ENCODE data around the gene ADRA2C. TPM values are rescaled to one million over a fixed set of nuclear protein-coding genes. Genes with fewer than 3 reads are reported as not detected.

ADRA2C gene
- total and polyA plus RNA-seq, 2 experiments from 2014 or later = 3.0 to 16.6 TPM

DNA sequence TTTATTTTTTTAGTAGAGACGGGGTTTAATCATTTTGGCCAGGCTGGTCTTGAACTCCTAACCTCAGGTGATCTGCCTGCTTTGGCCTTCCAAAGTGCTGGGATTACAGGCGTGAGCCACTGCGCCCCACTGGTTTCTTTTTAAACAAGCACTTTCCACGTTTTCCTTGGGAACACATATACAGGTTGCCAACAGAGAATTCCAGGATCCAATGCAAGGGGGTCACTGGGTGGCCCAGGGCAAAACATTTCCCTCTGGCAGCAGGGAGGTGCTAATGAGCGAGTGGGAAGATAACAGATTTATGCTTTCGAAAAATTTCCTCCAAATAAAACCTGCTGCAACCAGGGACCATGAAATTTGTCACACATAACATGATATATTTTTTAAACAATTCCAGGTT is 41.1 kb downstream of the ADRA2C start:
- Mint-ChIP-seq H3K27me3 (ENCODE audit: insufficient read depth, low read depth, poor library complexity) (peaks cover 12% of the 10 kb centered on the region), H3K27ac (no peak overlapping the region), H3K4me1 (peaks cover 40% of the 10 kb centered on the region), H3K36me3 (ENCODE audit: low read depth) (no peaks in the 10 kb centered on the region; the same call in 2 of the 3 replicates), H3K9me3 (no peaks in the 10 kb centered on the region; the same call in 2 of the 3 replicates), H3K4me3 (no peak overlapping the region)
- no peaks in the 10 kb centered on the region for H3K27me3 ChIP-seq (ENCODE audit: insufficient read depth)
- H3K4me3 ChIP-seq = no peak overlapping the region
- peak; percentile 31 for DNase-seq (ENCODE audit: low spot score)
- ATAC-seq = peak; percentile 17; the same call in 2 of the 3 replicates
- no peaks in the 10 kb centered on the region for H4K20me1 ChIP-seq (replicated peaks; ENCODE audit: insufficient read depth)
- H3K79me2 ChIP-seq (replicated peaks; ENCODE audit: insufficient read depth) = no peaks in the 10 kb centered on the region
- H3K9me2 ChIP-seq (ENCODE audit: insufficient read depth) = no peaks in the 10 kb centered on the region
- no peak overlapping the region for H3K4me2 ChIP-seq
- no peaks in the 10 kb centered on the region for H3F3A ChIP-seq (replicated peaks; ENCODE audit: low read depth)
- H3K27ac ChIP-seq (ENCODE audit: low read depth) = no peak overlapping the region
- H3K4me1 ChIP-seq (ENCODE audit: insufficient read depth) = peaks cover 20% of the 10 kb centered on the region
- H2AFZ ChIP-seq = no peak overlapping the region
- TF ChIP-seq, protein P1, sequence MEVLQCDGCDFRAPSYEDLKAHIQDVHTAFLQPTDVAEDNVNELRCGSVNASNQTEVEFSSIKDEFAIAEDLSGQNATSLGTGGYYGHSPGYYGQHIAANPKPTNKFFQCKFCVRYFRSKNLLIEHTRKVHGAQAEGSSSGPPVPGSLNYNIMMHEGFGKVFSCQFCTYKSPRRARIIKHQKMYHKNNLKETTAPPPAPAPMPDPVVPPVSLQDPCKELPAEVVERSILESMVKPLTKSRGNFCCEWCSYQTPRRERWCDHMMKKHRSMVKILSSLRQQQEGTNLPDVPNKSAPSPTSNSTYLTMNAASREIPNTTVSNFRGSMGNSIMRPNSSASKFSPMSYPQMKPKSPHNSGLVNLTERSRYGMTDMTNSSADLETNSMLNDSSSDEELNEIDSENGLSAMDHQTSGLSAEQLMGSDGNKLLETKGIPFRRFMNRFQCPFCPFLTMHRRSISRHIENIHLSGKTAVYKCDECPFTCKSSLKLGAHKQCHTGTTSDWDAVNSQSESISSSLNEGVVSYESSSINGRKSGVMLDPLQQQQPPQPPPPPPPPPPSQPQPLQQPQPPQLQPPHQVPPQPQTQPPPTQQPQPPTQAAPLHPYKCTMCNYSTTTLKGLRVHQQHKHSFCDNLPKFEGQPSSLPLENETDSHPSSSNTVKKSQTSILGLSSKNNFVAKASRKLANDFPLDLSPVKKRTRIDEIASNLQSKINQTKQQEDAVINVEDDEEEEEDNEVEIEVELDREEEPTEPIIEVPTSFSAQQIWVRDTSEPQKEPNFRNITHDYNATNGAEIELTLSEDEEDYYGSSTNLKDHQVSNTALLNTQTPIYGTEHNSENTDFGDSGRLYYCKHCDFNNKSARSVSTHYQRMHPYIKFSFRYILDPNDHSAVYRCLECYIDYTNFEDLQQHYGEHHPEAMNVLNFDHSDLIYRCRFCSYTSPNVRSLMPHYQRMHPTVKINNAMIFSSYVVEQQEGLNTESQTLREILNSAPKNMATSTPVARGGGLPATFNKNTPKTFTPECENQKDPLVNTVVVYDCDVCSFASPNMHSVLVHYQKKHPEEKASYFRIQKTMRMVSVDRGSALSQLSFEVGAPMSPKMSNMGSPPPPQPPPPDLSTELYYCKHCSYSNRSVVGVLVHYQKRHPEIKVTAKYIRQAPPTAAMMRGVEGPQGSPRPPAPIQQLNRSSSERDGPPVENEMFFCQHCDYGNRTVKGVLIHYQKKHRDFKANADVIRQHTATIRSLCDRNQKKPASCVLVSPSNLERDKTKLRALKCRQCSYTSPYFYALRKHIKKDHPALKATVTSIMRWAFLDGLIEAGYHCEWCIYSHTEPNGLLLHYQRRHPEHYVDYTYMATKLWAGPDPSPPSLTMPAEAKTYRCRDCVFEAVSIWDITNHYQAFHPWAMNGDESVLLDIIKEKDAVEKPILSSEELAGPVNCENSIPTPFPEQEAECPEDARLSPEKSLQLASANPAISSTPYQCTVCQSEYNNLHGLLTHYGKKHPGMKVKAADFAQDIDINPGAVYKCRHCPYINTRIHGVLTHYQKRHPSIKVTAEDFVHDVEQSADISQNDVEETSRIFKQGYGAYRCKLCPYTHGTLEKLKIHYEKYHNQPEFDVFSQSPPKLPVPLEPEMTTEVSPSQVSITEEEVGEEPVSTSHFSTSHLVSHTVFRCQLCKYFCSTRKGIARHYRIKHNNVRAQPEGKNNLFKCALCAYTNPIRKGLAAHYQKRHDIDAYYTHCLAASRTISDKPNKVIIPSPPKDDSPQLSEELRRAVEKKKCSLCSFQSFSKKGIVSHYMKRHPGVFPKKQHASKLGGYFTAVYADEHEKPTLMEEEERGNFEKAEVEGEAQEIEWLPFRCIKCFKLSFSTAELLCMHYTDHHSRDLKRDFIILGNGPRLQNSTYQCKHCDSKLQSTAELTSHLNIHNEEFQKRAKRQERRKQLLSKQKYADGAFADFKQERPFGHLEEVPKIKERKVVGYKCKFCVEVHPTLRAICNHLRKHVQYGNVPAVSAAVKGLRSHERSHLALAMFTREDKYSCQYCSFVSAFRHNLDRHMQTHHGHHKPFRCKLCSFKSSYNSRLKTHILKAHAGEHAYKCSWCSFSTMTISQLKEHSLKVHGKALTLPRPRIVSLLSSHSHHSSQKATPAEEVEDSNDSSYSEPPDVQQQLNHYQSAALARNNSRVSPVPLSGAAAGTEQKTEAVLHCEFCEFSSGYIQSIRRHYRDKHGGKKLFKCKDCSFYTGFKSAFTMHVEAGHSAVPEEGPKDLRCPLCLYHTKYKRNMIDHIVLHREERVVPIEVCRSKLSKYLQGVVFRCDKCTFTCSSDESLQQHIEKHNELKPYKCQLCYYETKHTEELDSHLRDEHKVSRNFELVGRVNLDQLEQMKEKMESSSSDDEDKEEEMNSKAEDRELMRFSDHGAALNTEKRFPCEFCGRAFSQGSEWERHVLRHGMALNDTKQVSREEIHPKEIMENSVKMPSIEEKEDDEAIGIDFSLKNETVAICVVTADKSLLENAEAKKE (CRISPR knock-in tag; IDR thresholded peaks at IDR 0.05) = no peak
- TF ChIP-seq, protein P2, sequence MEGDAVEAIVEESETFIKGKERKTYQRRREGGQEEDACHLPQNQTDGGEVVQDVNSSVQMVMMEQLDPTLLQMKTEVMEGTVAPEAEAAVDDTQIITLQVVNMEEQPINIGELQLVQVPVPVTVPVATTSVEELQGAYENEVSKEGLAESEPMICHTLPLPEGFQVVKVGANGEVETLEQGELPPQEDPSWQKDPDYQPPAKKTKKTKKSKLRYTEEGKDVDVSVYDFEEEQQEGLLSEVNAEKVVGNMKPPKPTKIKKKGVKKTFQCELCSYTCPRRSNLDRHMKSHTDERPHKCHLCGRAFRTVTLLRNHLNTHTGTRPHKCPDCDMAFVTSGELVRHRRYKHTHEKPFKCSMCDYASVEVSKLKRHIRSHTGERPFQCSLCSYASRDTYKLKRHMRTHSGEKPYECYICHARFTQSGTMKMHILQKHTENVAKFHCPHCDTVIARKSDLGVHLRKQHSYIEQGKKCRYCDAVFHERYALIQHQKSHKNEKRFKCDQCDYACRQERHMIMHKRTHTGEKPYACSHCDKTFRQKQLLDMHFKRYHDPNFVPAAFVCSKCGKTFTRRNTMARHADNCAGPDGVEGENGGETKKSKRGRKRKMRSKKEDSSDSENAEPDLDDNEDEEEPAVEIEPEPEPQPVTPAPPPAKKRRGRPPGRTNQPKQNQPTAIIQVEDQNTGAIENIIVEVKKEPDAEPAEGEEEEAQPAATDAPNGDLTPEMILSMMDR (conservative IDR thresholded peaks at IDR 0.05; ENCODE audit: low read depth in 2 of 2) = peak; percentile 18; a peak in 1 of 4 replicates
- H3K36me3 ChIP-seq (ENCODE audit: insufficient read depth) = no peaks in the 10 kb centered on the region

All from GM23338 (cell line).